HG03558 (cell line): ENCODE measurements around the gene ZNF689.
A peak's percentile ranks its signal among the peaks of the same experiment; 100 is the strongest.
"Not testable (repeated sequence)": the region's sequence is repeated elsewhere in the genome, so short reads cannot be mapped to it uniquely, and the experiment has no call there.

Experiments
- ATAC-seq: cut with Tn5 transposase; IDR thresholded peaks from one replicate; pipeline ENCODE4 v1.9.1; 2021; ENCODE audit warnings: moderate number of reproducible peaks; ENCODE audit not compliant: unreplicated experiment; ENCODE audit errors: extremely low read depth

Gene ZNF689

GRCh38 chr16:30602616-30603277 is 7.4 kb downstream of the ZNF689 start:
- ATAC-seq = no peak

- no peak for ATAC-seq
These were observed 8.2 kb downstream of the ZNF689 start for GRCh38 chr16:30601966-30602365.

- ATAC-seq = no peak
These were observed 9.3 kb downstream of the ZNF689 start for GRCh38 chr16:30600929-30601328.

GRCh38 chr16:30600215-30600614 is 10.0 kb downstream of the ZNF689 start:
- no peak for ATAC-seq

- ATAC-seq = no peak
These were observed 17.3 kb downstream of the ZNF689 start for GRCh38 chr16:30592871-30593270.

- not testable (repeated sequence) for ATAC-seq
These were observed 19.3 kb downstream of the ZNF689 start for GRCh38 chr16:30590869-30591268.

GRCh38 chr16:30589582-30589981 is 20.6 kb downstream of the ZNF689 start:
- not testable (repeated sequence) for ATAC-seq

GRCh38 chr16:30588651-30589050 is 21.5 kb downstream of the ZNF689 start:
- ATAC-seq = no peak

GRCh38 chr16:30585400-30586191 is 24.6 kb downstream of the ZNF689 start, which contains the start of gene ZNF785:
Gene ZNF785, minus strand, starts transcription at chr16:30585697. Its CDS starts 86 bp downstream, at chr16:30585611.
- ATAC-seq = peak; percentile 72

- no peak for ATAC-seq
These were observed 25.2 kb downstream of the ZNF689 start for GRCh38 chr16:30585022-30585399.

GRCh38 chr16:30582611-30583340 is 27.4 kb downstream of the ZNF689 start:
- ATAC-seq = no peak

- ATAC-seq = no peak
These were observed 28.7 kb downstream of the ZNF689 start for GRCh38 chr16:30581457-30581856.

GRCh38 chr16:30574678-30575077 is 35.5 kb downstream of the ZNF689 start:
- ATAC-seq = no peak

GRCh38 chr16:30571445-30572322 is 38.5 kb downstream of the ZNF689 start, which contains the start of gene ZNF688:
Gene ZNF688, minus strand, starts transcription at chr16:30571714. Its CDS starts 85 bp downstream, at chr16:30571629.
- ATAC-seq = no peak

GRCh38 chr16:30570636-30571444 is 39.3 kb downstream of the ZNF689 start:
- no peak for ATAC-seq

GRCh38 chr16:30569746-30570635 is 40.2 kb downstream of the ZNF689 start:
- ATAC-seq = no peak

- no peak for ATAC-seq
These were observed 40.9 kb downstream of the ZNF689 start for GRCh38 chr16:30569281-30569680.

- ATAC-seq = no peak
These were observed 42.1 kb downstream of the ZNF689 start for GRCh38 chr16:30567991-30568638.
